Measurements from ENCODE around the gene NDUFA7. TPM values are rescaled to one million over a fixed set of nuclear protein-coding genes. Genes with fewer than 3 reads are reported as not detected.

NDUFA7 gene
- total RNA-seq, 1 experiment from 2014 or later, result 76.4 TPM

DNA sequence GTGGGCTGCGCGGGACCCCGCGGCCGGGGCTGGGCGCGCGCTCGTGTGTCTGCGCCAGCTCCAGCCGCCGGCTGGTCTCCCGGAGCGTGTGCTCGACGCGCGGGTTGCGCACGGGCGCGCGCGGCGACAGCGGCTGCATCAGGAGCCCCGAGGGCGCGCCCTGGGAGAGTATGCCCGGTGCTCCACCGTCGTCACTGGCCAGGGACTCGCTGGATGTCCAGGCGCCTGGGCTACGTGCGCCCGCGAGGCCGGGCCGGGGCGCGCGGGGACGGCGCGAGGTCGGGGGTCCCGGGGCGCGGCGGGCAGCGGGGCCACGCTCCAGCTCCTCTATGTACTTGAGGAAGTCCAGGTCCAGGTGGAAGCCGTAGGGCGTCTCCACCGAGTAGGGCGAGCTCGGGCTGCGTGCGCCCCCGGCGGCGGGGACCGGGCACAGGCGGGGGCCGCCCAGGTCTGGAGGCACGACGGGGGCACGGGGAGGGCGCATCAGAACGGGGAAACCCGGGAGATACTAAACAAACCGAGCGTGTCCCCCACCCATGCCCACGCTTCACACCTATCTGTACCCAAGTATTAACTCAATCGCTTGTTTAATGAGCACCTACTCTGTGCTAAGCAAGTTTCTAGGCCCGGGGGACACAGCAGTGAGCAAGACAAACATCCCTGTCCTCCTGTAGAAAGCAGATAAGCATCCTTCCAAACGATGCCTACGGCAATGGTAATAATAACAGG lies 14.3 kb upstream of the NDUFA7 start:
- TF ChIP-seq, protein P1, sequence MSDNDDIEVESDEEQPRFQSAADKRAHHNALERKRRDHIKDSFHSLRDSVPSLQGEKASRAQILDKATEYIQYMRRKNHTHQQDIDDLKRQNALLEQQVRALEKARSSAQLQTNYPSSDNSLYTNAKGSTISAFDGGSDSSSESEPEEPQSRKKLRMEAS (CRISPR knock-in tag; IDR thresholded peaks at IDR 0.05), result no peak
- TF ChIP-seq EMX1 (CRISPR knock-in tag; IDR thresholded peaks at IDR 0.05) (0 out of 2 replicates have a peak, but pooled peaks have one; percentile 10), TCF7 (CRISPR knock-in tag; IDR thresholded peaks at IDR 0.05; ENCODE audit: low read depth) (no peak), NR2C2 (CRISPR knock-in tag; IDR thresholded peaks at IDR 0.05) (no peak), PRRX2 (CRISPR knock-in tag; IDR thresholded peaks at IDR 0.05) (0 out of 2 replicates have a peak, but pooled peaks have one; percentile 27)
- TF ChIP-seq, protein P2, sequence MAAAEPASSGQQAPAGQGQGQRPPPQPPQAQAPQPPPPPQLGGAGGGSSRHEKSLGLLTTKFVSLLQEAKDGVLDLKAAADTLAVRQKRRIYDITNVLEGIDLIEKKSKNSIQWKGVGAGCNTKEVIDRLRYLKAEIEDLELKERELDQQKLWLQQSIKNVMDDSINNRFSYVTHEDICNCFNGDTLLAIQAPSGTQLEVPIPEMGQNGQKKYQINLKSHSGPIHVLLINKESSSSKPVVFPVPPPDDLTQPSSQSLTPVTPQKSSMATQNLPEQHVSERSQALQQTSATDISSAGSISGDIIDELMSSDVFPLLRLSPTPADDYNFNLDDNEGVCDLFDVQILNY (CRISPR knock-in tag; IDR thresholded peaks at IDR 0.05), result no peak
- TF ChIP-seq, protein P3, sequence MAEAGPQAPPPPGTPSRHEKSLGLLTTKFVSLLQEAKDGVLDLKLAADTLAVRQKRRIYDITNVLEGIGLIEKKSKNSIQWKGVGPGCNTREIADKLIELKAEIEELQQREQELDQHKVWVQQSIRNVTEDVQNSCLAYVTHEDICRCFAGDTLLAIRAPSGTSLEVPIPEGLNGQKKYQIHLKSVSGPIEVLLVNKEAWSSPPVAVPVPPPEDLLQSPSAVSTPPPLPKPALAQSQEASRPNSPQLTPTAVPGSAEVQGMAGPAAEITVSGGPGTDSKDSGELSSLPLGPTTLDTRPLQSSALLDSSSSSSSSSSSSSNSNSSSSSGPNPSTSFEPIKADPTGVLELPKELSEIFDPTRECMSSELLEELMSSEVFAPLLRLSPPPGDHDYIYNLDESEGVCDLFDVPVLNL (CRISPR knock-in tag; IDR thresholded peaks at IDR 0.05; ENCODE audit: borderline replicate concordance, low read depth), result 0 out of 2 replicates have a peak, but pooled peaks have one; percentile 1
- TF ChIP-seq, protein P4, sequence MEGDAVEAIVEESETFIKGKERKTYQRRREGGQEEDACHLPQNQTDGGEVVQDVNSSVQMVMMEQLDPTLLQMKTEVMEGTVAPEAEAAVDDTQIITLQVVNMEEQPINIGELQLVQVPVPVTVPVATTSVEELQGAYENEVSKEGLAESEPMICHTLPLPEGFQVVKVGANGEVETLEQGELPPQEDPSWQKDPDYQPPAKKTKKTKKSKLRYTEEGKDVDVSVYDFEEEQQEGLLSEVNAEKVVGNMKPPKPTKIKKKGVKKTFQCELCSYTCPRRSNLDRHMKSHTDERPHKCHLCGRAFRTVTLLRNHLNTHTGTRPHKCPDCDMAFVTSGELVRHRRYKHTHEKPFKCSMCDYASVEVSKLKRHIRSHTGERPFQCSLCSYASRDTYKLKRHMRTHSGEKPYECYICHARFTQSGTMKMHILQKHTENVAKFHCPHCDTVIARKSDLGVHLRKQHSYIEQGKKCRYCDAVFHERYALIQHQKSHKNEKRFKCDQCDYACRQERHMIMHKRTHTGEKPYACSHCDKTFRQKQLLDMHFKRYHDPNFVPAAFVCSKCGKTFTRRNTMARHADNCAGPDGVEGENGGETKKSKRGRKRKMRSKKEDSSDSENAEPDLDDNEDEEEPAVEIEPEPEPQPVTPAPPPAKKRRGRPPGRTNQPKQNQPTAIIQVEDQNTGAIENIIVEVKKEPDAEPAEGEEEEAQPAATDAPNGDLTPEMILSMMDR (IDR thresholded peaks at IDR 0.05), result peak; percentile 29; the same call in 1 of the 2 replicates
- TF ChIP-seq, protein P5, sequence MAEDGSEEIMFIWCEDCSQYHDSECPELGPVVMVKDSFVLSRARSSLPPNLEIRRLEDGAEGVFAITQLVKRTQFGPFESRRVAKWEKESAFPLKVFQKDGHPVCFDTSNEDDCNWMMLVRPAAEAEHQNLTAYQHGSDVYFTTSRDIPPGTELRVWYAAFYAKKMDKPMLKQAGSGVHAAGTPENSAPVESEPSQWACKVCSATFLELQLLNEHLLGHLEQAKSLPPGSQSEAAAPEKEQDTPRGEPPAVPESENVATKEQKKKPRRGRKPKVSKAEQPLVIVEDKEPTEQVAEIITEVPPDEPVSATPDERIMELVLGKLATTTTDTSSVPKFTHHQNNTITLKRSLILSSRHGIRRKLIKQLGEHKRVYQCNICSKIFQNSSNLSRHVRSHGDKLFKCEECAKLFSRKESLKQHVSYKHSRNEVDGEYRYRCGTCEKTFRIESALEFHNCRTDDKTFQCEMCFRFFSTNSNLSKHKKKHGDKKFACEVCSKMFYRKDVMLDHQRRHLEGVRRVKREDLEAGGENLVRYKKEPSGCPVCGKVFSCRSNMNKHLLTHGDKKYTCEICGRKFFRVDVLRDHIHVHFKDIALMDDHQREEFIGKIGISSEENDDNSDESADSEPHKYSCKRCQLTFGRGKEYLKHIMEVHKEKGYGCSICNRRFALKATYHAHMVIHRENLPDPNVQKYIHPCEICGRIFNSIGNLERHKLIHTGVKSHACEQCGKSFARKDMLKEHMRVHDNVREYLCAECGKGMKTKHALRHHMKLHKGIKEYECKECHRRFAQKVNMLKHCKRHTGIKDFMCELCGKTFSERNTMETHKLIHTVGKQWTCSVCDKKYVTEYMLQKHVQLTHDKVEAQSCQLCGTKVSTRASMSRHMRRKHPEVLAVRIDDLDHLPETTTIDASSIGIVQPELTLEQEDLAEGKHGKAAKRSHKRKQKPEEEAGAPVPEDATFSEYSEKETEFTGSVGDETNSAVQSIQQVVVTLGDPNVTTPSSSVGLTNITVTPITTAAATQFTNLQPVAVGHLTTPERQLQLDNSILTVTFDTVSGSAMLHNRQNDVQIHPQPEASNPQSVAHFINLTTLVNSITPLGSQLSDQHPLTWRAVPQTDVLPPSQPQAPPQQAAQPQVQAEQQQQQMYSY (CRISPR knock-in tag; IDR thresholded peaks at IDR 0.05), result peak; percentile 62; the same call in 1 of the 2 replicates
- peaks cover 67% of the 10 kb centered on the region for H3K27me3 Mint-ChIP-seq (ENCODE audit: low read depth)
- POLR2A ChIA-PET, result interaction anchor here (0.6 to 1.1 kb wide), 4 partner anchors 9 to 245 kb away, joined by 3 read pairs; no protein-coding TSS in a partner anchor
- H3K27ac Mint-ChIP-seq, result no peak overlapping the region; the same call in 1 of the 2 replicates
- CTCF ChIA-PET, result interaction anchor here (0.6 to 5.7 kb wide), 24 partner anchors 10 to 333 kb away, joined by 3 to 40 read pairs (median 3); partner anchors contain the start of genes ANGPTL4, HNRNPM, MARCHF2 and RAB11B
- H3K4me1 Mint-ChIP-seq, result peaks cover 23% of the 10 kb centered on the region
- peak overlapping the region; percentile 59 for H3K4me3 Mint-ChIP-seq
- H3K36me3 Mint-ChIP-seq, result no peaks in the 10 kb centered on the region
- peak; percentile 59 for DNase-seq (ENCODE audit: low spot score)
- H3K9me3 Mint-ChIP-seq, result no peaks in the 10 kb centered on the region
- ATAC-seq, result peak; percentile 35

DNA sequence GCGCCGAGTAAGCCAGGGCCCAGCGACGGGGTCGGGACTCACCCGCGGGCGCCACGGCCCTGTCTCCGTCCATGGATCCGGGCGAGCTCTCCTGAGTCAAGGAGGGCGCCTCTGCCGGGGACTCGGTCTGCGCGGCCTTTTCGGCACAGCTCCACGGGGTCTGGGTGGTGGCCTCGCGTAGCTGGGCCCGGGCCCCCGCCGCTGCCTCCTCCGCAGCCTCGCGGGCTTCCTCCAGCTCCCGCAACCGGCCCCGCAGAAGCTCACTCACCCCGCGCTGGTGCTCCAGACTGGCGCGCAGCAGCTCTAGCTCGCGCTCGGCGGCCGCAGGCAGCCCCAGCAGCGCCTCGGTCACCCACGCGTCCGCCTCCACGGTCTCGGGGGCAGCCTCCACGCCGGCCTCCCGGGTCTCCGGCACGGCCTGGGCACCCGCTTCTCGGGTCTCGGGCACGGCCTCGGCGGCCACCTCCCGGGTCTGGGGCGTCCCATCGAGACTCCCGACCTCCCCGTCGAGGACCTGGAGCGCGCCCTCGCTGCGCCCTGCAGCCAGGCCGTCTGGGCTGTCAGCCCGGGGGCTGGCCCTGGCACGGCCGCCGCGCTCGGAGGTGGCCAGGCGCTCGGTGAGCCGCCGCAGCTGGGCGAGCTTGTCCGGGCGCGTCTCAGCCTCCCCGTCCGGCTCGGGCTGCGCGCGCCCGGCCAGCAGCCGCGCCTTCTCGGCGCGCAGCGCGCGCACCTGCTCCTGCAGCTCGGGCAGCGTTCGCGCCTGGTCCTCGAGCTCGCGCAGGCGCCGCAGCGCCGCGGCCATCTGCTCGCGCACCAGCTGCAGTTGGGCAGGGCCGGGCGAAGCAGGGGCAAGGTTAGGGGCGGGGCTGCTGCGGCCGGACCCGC lies 13.5 kb upstream of the NDUFA7 start:
- Mint-ChIP-seq H3K4me1 (peaks cover 19% of the 10 kb centered on the region), H3K27ac (no peak overlapping the region), H3K4me3 (peak overlapping the region; percentile 70), H3K27me3 (ENCODE audit: low read depth) (peaks cover 75% of the 10 kb centered on the region), H3K36me3 (no peaks in the 10 kb centered on the region), H3K9me3 (no peaks in the 10 kb centered on the region)
- peak; percentile 78 for DNase-seq (ENCODE audit: low spot score)
- CTCF ChIA-PET, result interaction anchor here (0.6 to 5.7 kb wide), 29 partner anchors 8 to 390 kb away, joined by 3 to 40 read pairs (median 3); partner anchors contain the start of genes ANGPTL4, HNRNPM, KANK3 and MARCHF2
- POLR2A ChIA-PET, result interaction anchor here (0.6 to 1.1 kb wide), 5 partner anchors 8 to 179 kb away, joined by 3 read pairs; no protein-coding TSS in a partner anchor
- peak; percentile 53 for ATAC-seq
- TF ChIP-seq JAZF1 (CRISPR knock-in tag; IDR thresholded peaks at IDR 0.05), result no peak
- peak; percentile 40; the same call in 1 of the 2 replicates for TF ChIP-seq CREM (CRISPR knock-in tag; IDR thresholded peaks at IDR 0.05)
- no peak for TF ChIP-seq ATF1 (CRISPR knock-in tag; IDR thresholded peaks at IDR 0.05)
- TF ChIP-seq CBFB (CRISPR knock-in tag; IDR thresholded peaks at IDR 0.05; ENCODE audit: low read depth), result no peak
- TF ChIP-seq, protein P6, sequence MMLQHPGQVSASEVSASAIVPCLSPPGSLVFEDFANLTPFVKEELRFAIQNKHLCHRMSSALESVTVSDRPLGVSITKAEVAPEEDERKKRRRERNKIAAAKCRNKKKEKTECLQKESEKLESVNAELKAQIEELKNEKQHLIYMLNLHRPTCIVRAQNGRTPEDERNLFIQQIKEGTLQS (CRISPR knock-in tag; conservative IDR thresholded peaks at IDR 0.05), result no peak
- TF ChIP-seq, protein P7, sequence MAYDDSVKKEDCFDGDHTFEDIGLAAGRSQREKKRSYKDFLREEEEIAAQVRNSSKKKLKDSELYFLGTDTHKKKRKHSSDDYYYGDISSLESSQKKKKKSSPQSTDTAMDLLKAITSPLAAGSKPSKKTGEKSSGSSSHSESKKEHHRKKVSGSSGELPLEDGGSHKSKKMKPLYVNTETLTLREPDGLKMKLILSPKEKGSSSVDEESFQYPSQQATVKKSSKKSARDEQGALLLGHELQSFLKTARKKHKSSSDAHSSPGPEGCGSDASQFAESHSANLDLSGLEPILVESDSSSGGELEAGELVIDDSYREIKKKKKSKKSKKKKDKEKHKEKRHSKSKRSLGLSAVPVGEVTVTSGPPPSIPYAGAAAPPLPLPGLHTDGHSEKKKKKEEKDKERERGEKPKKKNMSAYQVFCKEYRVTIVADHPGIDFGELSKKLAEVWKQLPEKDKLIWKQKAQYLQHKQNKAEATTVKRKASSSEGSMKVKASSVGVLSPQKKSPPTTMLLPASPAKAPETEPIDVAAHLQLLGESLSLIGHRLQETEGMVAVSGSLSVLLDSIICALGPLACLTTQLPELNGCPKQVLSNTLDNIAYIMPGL (CRISPR knock-in tag; IDR thresholded peaks at IDR 0.05), result peak; percentile 57; the same call in 1 of the 2 replicates
- TF ChIP-seq NFATC4 (CRISPR knock-in tag; IDR thresholded peaks at IDR 0.05), result no peak
- TF ChIP-seq ZNF121 (CRISPR knock-in tag; IDR thresholded peaks at IDR 0.05), result no peak
- TF ChIP-seq, protein P8, sequence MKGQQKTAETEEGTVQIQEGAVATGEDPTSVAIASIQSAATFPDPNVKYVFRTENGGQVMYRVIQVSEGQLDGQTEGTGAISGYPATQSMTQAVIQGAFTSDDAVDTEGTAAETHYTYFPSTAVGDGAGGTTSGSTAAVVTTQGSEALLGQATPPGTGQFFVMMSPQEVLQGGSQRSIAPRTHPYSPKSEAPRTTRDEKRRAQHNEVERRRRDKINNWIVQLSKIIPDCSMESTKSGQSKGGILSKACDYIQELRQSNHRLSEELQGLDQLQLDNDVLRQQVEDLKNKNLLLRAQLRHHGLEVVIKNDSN (CRISPR knock-in tag; IDR thresholded peaks at IDR 0.05), result no peak
- peak; percentile 48; the same call in 1 of the 2 replicates for TF ChIP-seq TP53 (CRISPR knock-in tag; IDR thresholded peaks at IDR 0.05)

All from WTC11 (cell line).